WTC11 (cell line): Measurements from ENCODE around the gene ANKRD11. TPM values are rescaled to one million over a fixed set of nuclear protein-coding genes. Genes with fewer than 3 reads are reported as not detected.

Experiments used
- ARID4B ChIP-seq: sonication (generic); formaldehyde crosslinking; IDR thresholded peaks from 2 replicates; pipeline ENCODE4 v1.8.0; 2023; ENCODE audit warnings: missing genetic modification reagents, mild to moderate bottlenecking, borderline replicate concordance
- ATF6 ChIP-seq: sonication (generic); formaldehyde crosslinking; IDR thresholded peaks from 2 replicates; pipeline ENCODE4 v1.8.1; 2023; ENCODE audit warnings: mild to moderate bottlenecking, missing genetic modification reagents
- FOXJ3 ChIP-seq: sonication (generic); formaldehyde crosslinking; IDR thresholded peaks from 2 replicates; pipeline ENCODE4 v1.9.0; 2021; ENCODE audit warnings: missing genetic modification reagents, mild to moderate bottlenecking, borderline replicate concordance
- IRF1 ChIP-seq: sonication (generic); formaldehyde crosslinking; IDR thresholded peaks from 2 replicates; pipeline ENCODE4 v1.8.0; 2023; ENCODE audit warnings: missing genetic modification reagents
- JAZF1 ChIP-seq: fragments of 250-450 bp; sonication (Bioruptor Pico); IDR thresholded peaks from 2 replicates; pipeline ENCODE4 v1.9.0; 2021; ENCODE audit warnings: moderate library complexity, mild to moderate bottlenecking, inconsistent platforms
- MLX ChIP-seq: sonication (generic); formaldehyde crosslinking; IDR thresholded peaks from 2 replicates; pipeline ENCODE4 v1.8.1; 2023; ENCODE audit warnings: mild to moderate bottlenecking, missing genetic modification reagents, moderate library complexity
- PRDM15 ChIP-seq: sonication (generic); formaldehyde crosslinking; IDR thresholded peaks from 2 replicates; pipeline ENCODE4 v1.8.0; 2022; ENCODE audit warnings: missing genetic modification reagents
- SP1 ChIP-seq: sonication (generic); formaldehyde crosslinking; conservative IDR thresholded peaks from 2 replicates; pipeline ENCODE4 v1.8.1; 2022; ENCODE audit warnings: missing genetic modification reagents
- STAT6 ChIP-seq: sonication (generic); formaldehyde crosslinking; conservative IDR thresholded peaks from 2 replicates; pipeline ENCODE4 v1.8.1; 2023; ENCODE audit warnings: mild to moderate bottlenecking, low read depth, missing genetic modification reagents, moderate library complexity
- TCF7 ChIP-seq: sonication (generic); formaldehyde crosslinking; IDR thresholded peaks from 2 replicates; pipeline ENCODE4 v1.8.0; 2022; ENCODE audit warnings: mild to moderate bottlenecking, low read depth, missing genetic modification reagents, moderate library complexity
- ZNF232 ChIP-seq: sonication (generic); formaldehyde crosslinking; IDR thresholded peaks from 2 replicates; pipeline ENCODE4 v1.8.0; 2022; ENCODE audit warnings: mild to moderate bottlenecking, missing genetic modification reagents
- ZNF281 ChIP-seq: sonication (generic); formaldehyde crosslinking; IDR thresholded peaks from 2 replicates; pipeline ENCODE4 v1.8.0; 2023; ENCODE audit warnings: mild to moderate bottlenecking, missing genetic modification reagents
- ZNF532 ChIP-seq: fragments of 250-450 bp; sonication (Bioruptor Pico); IDR thresholded peaks from 2 replicates; pipeline ENCODE4 v1.9.0; 2021; ENCODE audit warnings: mild to moderate bottlenecking, borderline replicate concordance
- ZNF671 ChIP-seq: fragments of 250-450 bp; sonication (Bioruptor Pico); IDR thresholded peaks from 2 replicates; pipeline ENCODE4 v1.8.0; 2021; ENCODE audit warnings: mild to moderate bottlenecking
- total RNA-seq: library from RNA; stranded (reverse); gene quantifications from 3 replicates; pipeline ENCODE4 v1.2.3, GENCODE V29; 2021

The ANKRD11 gene
- total RNA-seq, 1 experiment from 2014 or later = 184 TPM

- TF ChIP-seq ZNF532 (CRISPR knock-in tag) (no peak), ATF6 (CRISPR knock-in tag) (no peak), FOXJ3 (CRISPR knock-in tag) (no peak), TCF7 (CRISPR knock-in tag) (no peak), ZNF671 (CRISPR knock-in tag) (no peak), ZNF232 (CRISPR knock-in tag) (0 out of 2 replicates have a peak, but pooled peaks have one; percentile 26), ARID4B (peak; percentile 63; the same call in 1 of the 2 replicates), ZNF281 (CRISPR knock-in tag) (peak; percentile 31; the same call in 1 of the 2 replicates), PRDM15 (no peak), SP1 (CRISPR knock-in tag) (no peak), MLX (CRISPR knock-in tag) (no peak), JAZF1 (CRISPR knock-in tag) (no peak), STAT6 (no peak), IRF1 (no peak)
Measured at GRCh38 chr16:89256651-89257254, 233.6 kb downstream of the ANKRD11 start (continued).
